Naive B cell (primary cell): ENCODE results near the gene PHF21B. TPM values are rescaled to one million over a fixed set of nuclear protein-coding genes. Genes with fewer than 3 reads are reported as not detected.

ENCODE experiments used
- ATAC-seq, 2 donors: fragments of 150-1000 bp; cut with Tn5 transposase; 2 replicates each; pipeline ENCODE4 v1.10.0; 2021; ENCODE audit warnings: low read depth in 2 of 2, mild to moderate bottlenecking in 2 of 2, moderate library complexity in 2 of 2
- DNase-seq: peaks from one replicate; pipeline ENCODE4 v3.0.0; 2022
- H3K27ac Mint-ChIP-seq, 6 donors: one replicate each; pipeline ENCODE4 v1.8.0; 2020 to 2022; ENCODE audit warnings: mild to moderate bottlenecking in 6 of 6, mixed read lengths in 6 of 6, moderate library complexity in 5 of 6, inconsistent platforms in 2 of 6
- H3K27me3 Mint-ChIP-seq, 3 donors: one replicate each; pipeline ENCODE4 v1.8.0; 2021 to 2022; ENCODE audit warnings: mixed read lengths in 3 of 3, mild to moderate bottlenecking in 1 of 3
- H3K36me3 Mint-ChIP-seq, 2 donors: one replicate each; pipeline ENCODE4 v1.8.0; 2020 to 2022; ENCODE audit warnings: mixed read lengths in 2 of 2, inconsistent platforms in 1 of 2, mild to moderate bottlenecking in 1 of 2
- H3K4me1 Mint-ChIP-seq, 3 donors: one replicate each; pipeline ENCODE4 v1.8.0; 2020 to 2022; ENCODE audit warnings: mixed read lengths in 3 of 3, inconsistent platforms in 1 of 3, mild to moderate bottlenecking in 1 of 3, moderate library complexity in 1 of 3
- H3K4me3 Mint-ChIP-seq, 8 donors: one replicate each; pipeline ENCODE4 v1.8.0; 2020 to 2022; ENCODE audit warnings: mild to moderate bottlenecking in 8 of 8, mixed read lengths in 8 of 8, moderate library complexity in 8 of 8, inconsistent platforms in 2 of 8
- H3K9me3 Mint-ChIP-seq, 7 donors: one replicate each; pipeline ENCODE4 v1.8.0; 2020 to 2022; ENCODE audit warnings: mixed read lengths in 7 of 7, mild to moderate bottlenecking in 5 of 7, inconsistent platforms in 2 of 7, moderate library complexity in 1 of 7
- polyA plus RNA-seq, 6 donors: library from polyadenylated mRNA; unstranded; fragments of 300-500 nt; fragmentation: Illumina TruSeq; gene quantifications; one replicate each; pipeline ENCODE4 v1.2.3, GENCODE V29; 2021; ENCODE audit warnings: low read depth in 6 of 6

Gene PHF21B
- polyA plus RNA-seq, 6 donors from 2014 or later: not detected

- no peaks in the 10 kb centered on the region for H3K4me1 Mint-ChIP-seq
- DNase-seq (no peak), ATAC-seq (no peak)
- H3K9me3 Mint-ChIP-seq: peaks cover 0 to 15% (median 4%) of the 10 kb centered on the region in 7 donors
- no peak overlapping the region for H3K27ac Mint-ChIP-seq
- no peaks in the 10 kb centered on the region for H3K36me3 Mint-ChIP-seq
- no peak overlapping the region for H3K4me3 Mint-ChIP-seq
- H3K27me3 Mint-ChIP-seq: peaks cover 0 to 15% (median 9%) of the 10 kb centered on the region in 3 donors
These were observed 90.1 kb downstream of the PHF21B start for GRCh38 chr22:44919691-44920090.

GRCh38 chr22:44918925-44919392, 90.8 kb downstream of the PHF21B start:
- Mint-ChIP-seq H3K9me3 (peaks cover 0 to 9% (median 2%) of the 10 kb centered on the region in 7 donors), H3K36me3 (no peaks in the 10 kb centered on the region), H3K27ac (no peak overlapping the region), H3K27me3 (peaks cover 0 to 15% (median 9%) of the 10 kb centered on the region in 3 donors), H3K4me3 (peak overlapping the region in 1 of 8 donors; percentile 42), H3K4me1 (no peaks in the 10 kb centered on the region)
- DNase-seq (no peak), ATAC-seq (no peak)

DNA sequence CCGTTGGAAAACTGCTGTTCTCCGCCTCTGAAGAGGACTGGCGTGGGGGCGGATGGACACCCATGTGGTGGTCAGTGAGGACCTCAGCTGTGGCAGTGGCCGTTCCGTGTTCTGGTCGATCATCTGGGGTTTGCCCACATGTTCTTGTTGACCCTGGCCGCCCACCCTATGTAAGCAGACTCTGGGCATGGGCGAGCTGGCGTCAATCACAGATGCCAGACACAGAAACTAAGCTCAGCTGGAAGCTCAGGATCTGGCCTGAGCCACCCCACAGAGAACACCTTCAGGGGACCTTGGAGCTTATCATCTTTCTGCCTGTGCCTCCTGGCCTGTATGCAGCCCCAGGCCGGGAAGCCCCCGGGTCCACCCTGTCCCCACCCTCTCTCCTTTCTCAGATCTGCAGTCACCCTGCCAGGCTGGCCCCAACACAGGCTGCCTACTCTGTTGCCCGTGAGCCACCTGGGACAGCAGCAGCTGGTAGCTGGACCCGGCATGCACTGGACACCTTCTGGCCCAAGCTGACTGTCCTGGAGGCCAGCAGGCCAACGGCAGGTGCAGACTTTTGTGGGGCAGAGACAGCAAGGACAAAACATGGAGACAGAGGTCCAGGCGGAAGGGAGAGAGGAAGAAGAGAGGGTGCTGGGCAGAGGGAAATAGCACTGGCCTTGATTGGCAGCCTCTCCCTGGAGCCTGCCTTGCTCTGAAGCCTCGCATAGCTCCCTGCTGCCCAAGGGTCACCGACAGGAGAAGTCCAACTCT, 91.5 kb downstream of the PHF21B start:
- no peak for ATAC-seq
- H3K4me3 Mint-ChIP-seq: no peak overlapping the region
- no peak overlapping the region for H3K27ac Mint-ChIP-seq
- DNase-seq: no peak
- no peaks in the 10 kb centered on the region for H3K36me3 Mint-ChIP-seq
- peaks cover 0 to 15% (median 9%) of the 10 kb centered on the region in 3 donors for H3K27me3 Mint-ChIP-seq
- peaks cover 0 to 6% (median 2%) of the 10 kb centered on the region in 7 donors for H3K9me3 Mint-ChIP-seq
- no peaks in the 10 kb centered on the region for H3K4me1 Mint-ChIP-seq

DNA sequence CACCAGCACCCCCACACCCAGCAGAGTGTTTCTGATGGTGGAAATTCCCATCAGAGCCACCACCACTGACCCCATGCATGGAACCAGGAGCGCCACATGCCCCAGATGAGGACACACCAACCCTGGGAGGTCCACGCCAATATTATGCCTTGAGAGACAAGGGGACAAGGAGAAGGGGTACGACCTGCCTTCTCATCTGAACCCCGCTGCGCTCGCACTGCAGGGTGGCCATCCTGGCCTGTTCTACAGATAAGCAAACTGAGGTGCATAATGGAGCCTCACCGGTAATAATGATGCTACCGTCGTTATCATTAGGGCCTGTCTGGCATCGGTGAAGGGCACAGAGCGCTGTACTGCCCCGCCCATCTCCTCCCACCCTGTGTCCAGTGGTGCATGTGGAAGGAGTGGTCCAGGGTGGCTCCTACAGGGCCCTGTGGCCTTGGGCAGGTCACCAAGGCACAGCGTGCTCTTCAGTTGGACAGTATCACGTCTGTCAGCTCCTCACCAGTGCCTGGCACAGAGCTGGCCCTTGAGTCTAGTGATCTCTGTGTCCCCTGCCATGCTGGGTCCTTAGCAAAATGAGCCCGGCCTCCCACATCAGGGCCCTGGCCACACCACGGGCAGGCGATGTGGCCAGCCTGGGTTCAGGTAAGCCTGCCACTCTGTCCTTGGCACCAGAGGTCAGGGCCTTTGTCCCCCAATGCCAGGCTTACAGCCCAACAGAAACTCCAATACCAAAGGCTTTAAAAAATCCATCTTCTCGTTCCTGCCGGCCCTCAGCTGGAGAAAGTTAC, 92.2 kb downstream of the PHF21B start:
- Mint-ChIP-seq H3K27me3 (peaks cover 0 to 15% (median 9%) of the 10 kb centered on the region in 3 donors), H3K27ac (peak overlapping the region in 1 of 6 donors; percentile 6), H3K4me3 (no peak overlapping the region), H3K9me3 (peaks cover 0 to 2% (median under 1%) of the 10 kb centered on the region in 7 donors), H3K4me1 (no peaks in the 10 kb centered on the region), H3K36me3 (peaks cover 0 to 2% of the 10 kb centered on the region in 2 donors)
- ATAC-seq (no peak), DNase-seq (no peak)

DNA sequence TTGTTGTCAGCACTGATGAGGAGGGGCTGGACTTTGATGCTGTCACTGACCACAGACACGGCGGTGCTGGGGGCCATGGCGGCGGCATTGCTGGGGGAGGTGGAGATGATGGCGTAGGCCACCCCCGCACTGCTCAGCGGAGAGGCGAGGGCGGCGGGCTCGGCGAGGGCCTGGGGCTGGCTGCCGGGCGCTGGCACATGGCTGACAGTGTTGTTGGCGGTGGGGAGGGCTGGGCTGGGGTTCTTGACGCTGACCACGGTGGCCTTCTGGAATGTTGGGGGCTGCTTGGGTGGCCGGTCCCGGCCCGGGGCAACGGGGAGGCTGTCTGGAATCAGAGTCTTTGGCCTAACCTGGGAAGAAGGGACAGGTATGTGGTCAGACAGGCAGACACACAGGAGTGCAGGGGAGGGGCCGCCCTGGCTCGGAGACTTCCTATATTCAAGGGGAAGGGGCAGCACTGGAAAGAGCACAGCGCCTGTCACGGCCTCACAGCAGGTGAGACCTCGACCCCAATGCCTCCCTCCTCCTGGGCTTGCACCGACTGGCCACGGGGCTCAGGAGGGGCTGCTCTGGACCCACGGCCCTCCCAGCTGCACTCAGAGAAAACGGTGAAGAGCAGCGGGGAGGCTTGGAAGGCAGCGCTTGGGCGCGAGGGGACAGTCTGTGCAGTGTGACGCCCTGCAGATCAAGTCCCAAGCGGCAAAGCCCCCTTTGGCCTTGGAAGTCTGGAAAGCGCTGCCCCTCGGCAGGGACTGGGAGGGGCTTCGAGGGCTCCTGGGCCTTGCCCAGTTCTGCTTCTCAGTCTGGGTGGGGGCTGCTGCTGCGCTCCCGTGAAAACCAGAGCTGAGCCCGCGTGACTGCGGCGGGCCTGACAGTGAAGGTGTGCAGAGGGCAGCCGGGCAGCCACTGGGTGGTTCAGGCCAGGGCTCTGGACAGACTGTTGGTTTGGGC, 93.2 kb downstream of the PHF21B start:
- DNase-seq (no peak), ATAC-seq (no peak)
- Mint-ChIP-seq H3K9me3 (peaks cover 5 to 12% (median 7%) of the 10 kb centered on the region in 7 donors), H3K4me1 (no peaks in the 10 kb centered on the region), H3K27ac (no peak overlapping the region), H3K4me3 (no peak overlapping the region), H3K36me3 (peaks cover 0 to 5% of the 10 kb centered on the region in 2 donors), H3K27me3 (peaks cover 0 to 15% (median 5%) of the 10 kb centered on the region in 3 donors)

GRCh38 chr22:44915441-44915840, 94.4 kb downstream of the PHF21B start:
- no peak for DNase-seq
- ATAC-seq: no peak
- no peak overlapping the region for H3K4me3 Mint-ChIP-seq
- H3K9me3 Mint-ChIP-seq: peaks cover 13 to 23% (median 14%) of the 10 kb centered on the region in 7 donors
- H3K27ac Mint-ChIP-seq: no peak overlapping the region
- peaks cover 0 to 15% (median 10%) of the 10 kb centered on the region in 3 donors for H3K27me3 Mint-ChIP-seq
- peaks cover 6 to 11% of the 10 kb centered on the region in 2 donors for H3K36me3 Mint-ChIP-seq
- no peaks in the 10 kb centered on the region for H3K4me1 Mint-ChIP-seq

DNA sequence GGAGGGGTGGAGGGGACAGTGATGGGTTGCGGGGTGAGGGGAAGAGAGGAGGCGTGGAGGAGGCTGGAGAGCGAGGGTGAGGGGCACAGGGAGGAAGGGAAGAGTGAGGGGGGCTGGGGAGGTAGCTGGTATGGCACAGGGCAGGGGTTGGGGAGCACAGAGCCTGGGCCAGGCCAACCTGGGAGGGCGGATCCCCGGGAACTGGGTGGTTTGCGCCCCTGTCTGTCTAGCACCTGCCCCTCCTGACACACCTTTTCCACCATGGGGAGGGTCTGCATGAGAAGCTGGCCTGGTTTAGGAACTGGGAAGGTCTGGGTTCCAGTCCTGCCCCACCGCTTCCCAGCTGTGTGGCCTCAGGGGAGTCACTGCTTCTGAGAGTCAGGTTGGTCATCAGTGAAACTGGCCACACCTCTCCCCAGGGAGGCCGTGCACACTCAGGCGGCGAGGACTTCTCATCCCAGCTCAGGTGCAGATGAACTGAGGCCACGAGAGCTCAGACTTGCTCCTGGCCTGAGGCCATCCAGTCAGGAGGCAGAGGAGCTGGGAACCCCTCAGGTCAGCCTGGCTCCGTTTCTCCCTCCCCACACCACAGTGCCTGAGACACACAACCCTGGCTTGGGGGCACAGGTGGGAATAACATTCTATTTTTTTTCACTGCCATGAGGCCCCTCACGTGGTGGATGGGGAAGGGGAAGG, 95.6 kb downstream of the PHF21B start:
- no peak overlapping the region for H3K4me3 Mint-ChIP-seq
- peaks cover 6 to 20% of the 10 kb centered on the region in 2 donors for H3K36me3 Mint-ChIP-seq
- DNase-seq (no peak), ATAC-seq (no peak)
- H3K27ac Mint-ChIP-seq: no peak overlapping the region
- H3K27me3 Mint-ChIP-seq: peaks cover 8 to 12% (median 10%) of the 10 kb centered on the region in 3 donors
- H3K4me1 Mint-ChIP-seq: no peaks in the 10 kb centered on the region
- H3K9me3 Mint-ChIP-seq: peaks cover 13 to 31% (median 19%) of the 10 kb centered on the region in 7 donors

DNA sequence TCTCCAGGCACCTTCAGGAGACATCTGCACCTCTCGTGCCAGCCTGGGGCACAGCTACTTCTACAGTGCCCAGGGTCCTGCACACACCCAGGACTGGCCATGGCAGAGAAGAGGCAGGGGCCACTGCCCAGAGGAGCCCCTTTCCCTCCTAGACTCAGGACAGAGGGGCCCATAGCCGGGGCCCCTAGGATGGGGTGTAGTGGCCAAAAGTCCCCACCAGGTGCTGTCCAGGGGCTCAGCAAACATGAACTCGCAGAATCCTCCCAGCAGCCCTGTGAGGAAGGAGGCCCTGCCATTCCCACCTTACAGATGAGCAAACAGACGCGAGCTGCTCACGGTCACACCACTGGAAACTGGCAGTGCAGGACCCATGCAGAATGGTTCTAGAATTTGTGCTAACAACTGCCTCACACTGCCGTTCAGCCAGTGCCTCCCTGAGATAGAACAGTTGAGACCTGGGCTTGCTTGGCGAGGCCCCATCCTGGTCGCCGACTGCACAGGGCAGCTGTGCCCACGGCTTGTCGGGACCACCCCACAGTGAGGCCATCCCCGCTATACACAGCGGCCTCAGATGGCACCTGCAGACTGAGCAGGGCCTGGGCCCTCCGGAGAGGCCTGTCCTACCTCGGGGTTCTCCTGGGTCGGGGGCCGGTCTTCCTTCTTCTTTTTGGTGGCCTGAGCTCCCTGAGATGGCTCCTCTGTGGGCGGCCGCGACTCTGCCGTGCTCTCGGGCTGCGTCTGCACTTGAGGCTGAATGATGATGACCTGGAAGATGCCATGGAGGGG, 96.4 kb downstream of the PHF21B start:
- peaks cover 6 to 20% of the 10 kb centered on the region in 2 donors for H3K36me3 Mint-ChIP-seq
- H3K27me3 Mint-ChIP-seq: peaks cover 4 to 10% (median 8%) of the 10 kb centered on the region in 3 donors
- no peak for DNase-seq
- no peak for ATAC-seq
- no peaks in the 10 kb centered on the region for H3K4me1 Mint-ChIP-seq
- no peak overlapping the region for H3K27ac Mint-ChIP-seq
- H3K4me3 Mint-ChIP-seq: no peak overlapping the region
- H3K9me3 Mint-ChIP-seq: peaks cover 13 to 31% (median 19%) of the 10 kb centered on the region in 7 donors

GRCh38 chr22:44909241-44909640, 100.6 kb downstream of the PHF21B start:
- no peak overlapping the region for H3K27ac Mint-ChIP-seq
- peaks cover 16 to 31% (median 24%) of the 10 kb centered on the region in 7 donors for H3K9me3 Mint-ChIP-seq
- peaks cover 11 to 34% (median 12%) of the 10 kb centered on the region in 3 donors for H3K27me3 Mint-ChIP-seq
- no peak for DNase-seq
- no peak for ATAC-seq
- no peaks in the 10 kb centered on the region for H3K4me1 Mint-ChIP-seq
- peaks cover 6 to 20% of the 10 kb centered on the region in 2 donors for H3K36me3 Mint-ChIP-seq
- no peak overlapping the region for H3K4me3 Mint-ChIP-seq

- Mint-ChIP-seq H3K4me1 (no peaks in the 10 kb centered on the region), H3K27me3 (peaks cover 12 to 46% (median 21%) of the 10 kb centered on the region in 3 donors), H3K4me3 (no peak overlapping the region), H3K27ac (no peak overlapping the region), H3K36me3 (peaks cover 8 to 22% of the 10 kb centered on the region in 2 donors), H3K9me3 (peaks cover 16 to 33% (median 25%) of the 10 kb centered on the region in 7 donors)
- ATAC-seq (no peak), DNase-seq (no peak)
These were observed 101.8 kb downstream of the PHF21B start for GRCh38 chr22:44907765-44908737.
